K562 (cell line): ENCODE results near the gene RASAL1.

Experiments used
- HDGF ChIP-seq: fragments of 450-650 bp; IDR thresholded peaks from 2 replicates; pipeline ENCODE4 v1.6.1; 2016
- POLR2A ChIP-seq: fragments of 450-650 bp; conservative IDR thresholded peaks from 2 replicates; pipeline ENCODE4 v1.6.1; 2016
- SRF ChIP-seq, 2 experiments: fragments of 250-450, 450-650 bp in 1 of 2; sonication (Bioruptor Pico) in 1 of 2; sonication (generic) in 1 of 2; formaldehyde crosslinking; IDR thresholded peaks; 2 replicates each; pipeline versions ENCODE4 v1.5.0 to v1.5.1; 2020 to 2022; ENCODE audit warnings: mild to moderate bottlenecking in 1 of 2, missing genetic modification reagents in 1 of 2
- TF ChIP-seq, protein P1 (sequence below), 3 experiments: IDR thresholded peaks in 2 of 3; conservative IDR thresholded peaks in 1 of 3; 2 replicates each; pipeline ENCODE4 v1.5.1; 2011 to 2012; ENCODE audit warnings: low read length in 3 of 3, mild to moderate bottlenecking in 3 of 3, control low read depth in 2 of 3, improper control_type of control experiment in 1 of 3, inconsistent platforms in 1 of 3, low read depth in 1 of 3, mixed read lengths in 1 of 3, moderate library complexity in 1 of 3; ENCODE audit not compliant: insufficient read depth in 2 of 3
- TF ChIP-seq, protein P2 (sequence below): sonication (generic); formaldehyde crosslinking; IDR thresholded peaks from 2 replicates; pipeline ENCODE4 v1.8.1; 2023; ENCODE audit warnings: mild to moderate bottlenecking, missing genetic modification reagents
- TF ChIP-seq, protein P3 (sequence below): fragments of 450-650 bp; formaldehyde crosslinking; IDR thresholded peaks from 2 replicates; pipeline ENCODE4 v1.4.0; 2022; ENCODE audit warnings: missing genetic modification characterization
- TF ChIP-seq, protein P4 (sequence below): conservative IDR thresholded peaks from 2 replicates; pipeline ENCODE4 v1.6.1; 2011; ENCODE audit warnings: low read depth, mild to moderate bottlenecking, low read length; ENCODE audit not compliant: control insufficient read depth

DNA sequence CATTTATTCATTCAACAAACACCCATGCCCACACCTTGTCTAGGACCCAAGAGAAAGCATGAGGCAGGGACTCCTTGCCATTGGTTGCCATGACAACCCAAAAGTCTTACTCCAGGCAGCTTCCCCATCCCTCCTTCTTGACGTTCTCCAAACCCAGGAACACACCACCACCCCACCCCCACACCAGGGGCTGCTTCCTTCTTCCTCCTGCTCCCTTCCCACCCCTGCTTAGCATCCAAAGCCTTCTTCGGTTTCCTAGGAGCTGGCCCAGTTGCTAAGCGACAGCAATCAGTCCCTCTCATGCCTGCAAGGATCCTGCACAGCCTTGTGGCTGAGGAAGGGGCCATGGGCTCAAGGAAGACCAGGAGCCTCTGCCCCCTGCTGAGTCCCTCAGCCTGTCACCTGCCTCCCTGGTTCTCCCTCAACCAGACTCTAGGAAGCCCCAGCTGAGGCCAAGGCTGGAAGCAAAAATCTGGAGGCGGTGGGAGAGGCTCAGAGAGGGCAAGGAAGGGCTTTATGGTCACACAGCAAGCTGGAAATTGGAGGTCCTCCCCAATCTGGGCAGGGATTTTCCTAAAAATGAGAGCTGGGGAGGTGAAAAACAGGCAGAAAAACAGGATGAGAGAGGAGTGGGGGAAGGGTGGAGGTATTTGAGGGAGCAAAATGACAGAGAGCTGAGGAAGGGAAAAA lies 15.4 kb downstream of the RASAL1 start:
- TF ChIP-seq HDGF (no peak), SRF (CRISPR knock-in tag; IDR thresholded peaks at IDR 0.05) (no peak), POLR2A (no peak)
- TF ChIP-seq, protein P1, sequence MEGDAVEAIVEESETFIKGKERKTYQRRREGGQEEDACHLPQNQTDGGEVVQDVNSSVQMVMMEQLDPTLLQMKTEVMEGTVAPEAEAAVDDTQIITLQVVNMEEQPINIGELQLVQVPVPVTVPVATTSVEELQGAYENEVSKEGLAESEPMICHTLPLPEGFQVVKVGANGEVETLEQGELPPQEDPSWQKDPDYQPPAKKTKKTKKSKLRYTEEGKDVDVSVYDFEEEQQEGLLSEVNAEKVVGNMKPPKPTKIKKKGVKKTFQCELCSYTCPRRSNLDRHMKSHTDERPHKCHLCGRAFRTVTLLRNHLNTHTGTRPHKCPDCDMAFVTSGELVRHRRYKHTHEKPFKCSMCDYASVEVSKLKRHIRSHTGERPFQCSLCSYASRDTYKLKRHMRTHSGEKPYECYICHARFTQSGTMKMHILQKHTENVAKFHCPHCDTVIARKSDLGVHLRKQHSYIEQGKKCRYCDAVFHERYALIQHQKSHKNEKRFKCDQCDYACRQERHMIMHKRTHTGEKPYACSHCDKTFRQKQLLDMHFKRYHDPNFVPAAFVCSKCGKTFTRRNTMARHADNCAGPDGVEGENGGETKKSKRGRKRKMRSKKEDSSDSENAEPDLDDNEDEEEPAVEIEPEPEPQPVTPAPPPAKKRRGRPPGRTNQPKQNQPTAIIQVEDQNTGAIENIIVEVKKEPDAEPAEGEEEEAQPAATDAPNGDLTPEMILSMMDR (IDR thresholded peaks at IDR 0.05 in 2 of 3, conservative IDR thresholded peaks at IDR 0.05 in 1 of 3; ENCODE audit: insufficient read depth in 2 of 3, low read depth in 1 of 3, low read length in 3 of 3), result no peak
- TF ChIP-seq, protein P2, sequence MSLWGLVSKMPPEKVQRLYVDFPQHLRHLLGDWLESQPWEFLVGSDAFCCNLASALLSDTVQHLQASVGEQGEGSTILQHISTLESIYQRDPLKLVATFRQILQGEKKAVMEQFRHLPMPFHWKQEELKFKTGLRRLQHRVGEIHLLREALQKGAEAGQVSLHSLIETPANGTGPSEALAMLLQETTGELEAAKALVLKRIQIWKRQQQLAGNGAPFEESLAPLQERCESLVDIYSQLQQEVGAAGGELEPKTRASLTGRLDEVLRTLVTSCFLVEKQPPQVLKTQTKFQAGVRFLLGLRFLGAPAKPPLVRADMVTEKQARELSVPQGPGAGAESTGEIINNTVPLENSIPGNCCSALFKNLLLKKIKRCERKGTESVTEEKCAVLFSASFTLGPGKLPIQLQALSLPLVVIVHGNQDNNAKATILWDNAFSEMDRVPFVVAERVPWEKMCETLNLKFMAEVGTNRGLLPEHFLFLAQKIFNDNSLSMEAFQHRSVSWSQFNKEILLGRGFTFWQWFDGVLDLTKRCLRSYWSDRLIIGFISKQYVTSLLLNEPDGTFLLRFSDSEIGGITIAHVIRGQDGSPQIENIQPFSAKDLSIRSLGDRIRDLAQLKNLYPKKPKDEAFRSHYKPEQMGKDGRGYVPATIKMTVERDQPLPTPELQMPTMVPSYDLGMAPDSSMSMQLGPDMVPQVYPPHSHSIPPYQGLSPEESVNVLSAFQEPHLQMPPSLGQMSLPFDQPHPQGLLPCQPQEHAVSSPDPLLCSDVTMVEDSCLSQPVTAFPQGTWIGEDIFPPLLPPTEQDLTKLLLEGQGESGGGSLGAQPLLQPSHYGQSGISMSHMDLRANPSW (CRISPR knock-in tag), result no peak
- TF ChIP-seq, protein P3, sequence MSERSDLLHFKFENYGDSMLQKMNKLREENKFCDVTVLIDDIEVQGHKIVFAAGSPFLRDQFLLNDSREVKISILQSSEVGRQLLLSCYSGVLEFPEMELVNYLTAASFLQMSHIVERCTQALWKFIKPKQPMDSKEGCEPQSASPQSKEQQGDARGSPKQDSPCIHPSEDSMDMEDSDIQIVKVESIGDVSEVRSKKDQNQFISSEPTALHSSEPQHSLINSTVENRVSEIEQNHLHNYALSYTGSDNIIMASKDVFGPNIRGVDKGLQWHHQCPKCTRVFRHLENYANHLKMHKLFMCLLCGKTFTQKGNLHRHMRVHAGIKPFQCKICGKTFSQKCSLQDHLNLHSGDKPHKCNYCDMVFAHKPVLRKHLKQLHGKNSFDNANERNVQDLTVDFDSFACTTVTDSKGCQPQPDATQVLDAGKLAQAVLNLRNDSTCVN, result no peak
- TF ChIP-seq, protein P4, sequence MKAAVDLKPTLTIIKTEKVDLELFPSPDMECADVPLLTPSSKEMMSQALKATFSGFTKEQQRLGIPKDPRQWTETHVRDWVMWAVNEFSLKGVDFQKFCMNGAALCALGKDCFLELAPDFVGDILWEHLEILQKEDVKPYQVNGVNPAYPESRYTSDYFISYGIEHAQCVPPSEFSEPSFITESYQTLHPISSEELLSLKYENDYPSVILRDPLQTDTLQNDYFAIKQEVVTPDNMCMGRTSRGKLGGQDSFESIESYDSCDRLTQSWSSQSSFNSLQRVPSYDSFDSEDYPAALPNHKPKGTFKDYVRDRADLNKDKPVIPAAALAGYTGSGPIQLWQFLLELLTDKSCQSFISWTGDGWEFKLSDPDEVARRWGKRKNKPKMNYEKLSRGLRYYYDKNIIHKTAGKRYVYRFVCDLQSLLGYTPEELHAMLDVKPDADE, result no peak
